Breast epithelium (tissue), 3 donors: ENCODE data around the gene MKRN1.

Experiments
- POLR2A ChIP-seq: fragments of 450-650 bp; IDR thresholded peaks from one replicate; pipeline ENCODE4 v1.6.1; 2016; ENCODE audit warnings: antibody characterized with exemption, mild to moderate bottlenecking, moderate library complexity
- POLR2AphosphoS5 ChIP-seq, 3 donors: sonication (generic); formaldehyde crosslinking; IDR thresholded peaks; one replicate each; pipeline ENCODE4 v1.6.1; 2017; ENCODE audit warnings: antibody characterized with exemption in 3 of 3
- TF ChIP-seq, protein P1 (sequence below), 3 donors: fragments of 450-650 bp; IDR thresholded peaks; one replicate each; pipeline ENCODE4 v1.5.1; 2016 to 2017; ENCODE audit warnings: antibody characterized with exemption in 3 of 3, mild to moderate bottlenecking in 3 of 3, moderate library complexity in 3 of 3

DNA sequence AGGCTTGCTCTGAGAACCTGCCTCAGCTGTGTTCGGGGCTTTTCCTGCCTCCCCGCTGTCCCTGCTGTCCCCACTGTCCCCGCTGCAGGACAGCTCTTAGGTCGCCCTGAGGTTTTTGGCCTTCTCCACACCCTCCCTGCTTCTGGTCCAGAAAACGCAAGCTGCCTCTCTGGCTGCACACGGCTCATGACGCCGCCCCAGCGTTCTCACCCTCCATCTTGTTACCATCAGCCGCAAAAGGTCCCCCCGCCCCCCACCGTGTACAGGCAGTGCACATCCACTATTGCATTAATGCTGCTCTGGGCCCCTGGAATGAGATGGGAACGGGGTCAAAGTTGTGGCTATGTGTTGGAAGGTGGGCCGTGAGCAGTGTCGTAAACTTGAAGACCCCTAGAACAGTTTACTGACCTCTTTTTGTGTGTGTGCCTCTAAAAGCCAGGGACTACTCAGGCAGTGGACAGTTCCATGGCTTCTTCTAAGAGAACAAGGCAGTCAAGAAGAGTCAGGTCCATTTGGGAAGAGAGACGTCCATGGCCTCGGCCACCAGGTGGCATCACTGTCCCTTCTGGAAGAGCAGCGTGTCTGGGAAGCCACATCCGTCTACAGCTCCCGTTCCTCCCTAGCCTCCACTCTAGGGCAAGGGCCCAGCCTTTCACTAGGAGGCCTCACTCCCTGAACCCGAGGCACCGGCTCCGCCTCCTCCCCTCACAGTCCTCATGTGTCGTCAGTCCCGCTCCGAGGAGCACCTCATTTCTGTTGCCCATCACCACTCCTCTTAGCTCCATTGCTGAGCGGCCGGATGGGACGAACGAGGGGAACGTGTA is 38.5 kb upstream of the MKRN1 start:
- TF ChIP-seq POLR2A (no peak), POLR2AphosphoS5 (IDR thresholded peaks at IDR 0.05) (peak; percentile 30 to 50 (median 50))
- TF ChIP-seq, protein P1, sequence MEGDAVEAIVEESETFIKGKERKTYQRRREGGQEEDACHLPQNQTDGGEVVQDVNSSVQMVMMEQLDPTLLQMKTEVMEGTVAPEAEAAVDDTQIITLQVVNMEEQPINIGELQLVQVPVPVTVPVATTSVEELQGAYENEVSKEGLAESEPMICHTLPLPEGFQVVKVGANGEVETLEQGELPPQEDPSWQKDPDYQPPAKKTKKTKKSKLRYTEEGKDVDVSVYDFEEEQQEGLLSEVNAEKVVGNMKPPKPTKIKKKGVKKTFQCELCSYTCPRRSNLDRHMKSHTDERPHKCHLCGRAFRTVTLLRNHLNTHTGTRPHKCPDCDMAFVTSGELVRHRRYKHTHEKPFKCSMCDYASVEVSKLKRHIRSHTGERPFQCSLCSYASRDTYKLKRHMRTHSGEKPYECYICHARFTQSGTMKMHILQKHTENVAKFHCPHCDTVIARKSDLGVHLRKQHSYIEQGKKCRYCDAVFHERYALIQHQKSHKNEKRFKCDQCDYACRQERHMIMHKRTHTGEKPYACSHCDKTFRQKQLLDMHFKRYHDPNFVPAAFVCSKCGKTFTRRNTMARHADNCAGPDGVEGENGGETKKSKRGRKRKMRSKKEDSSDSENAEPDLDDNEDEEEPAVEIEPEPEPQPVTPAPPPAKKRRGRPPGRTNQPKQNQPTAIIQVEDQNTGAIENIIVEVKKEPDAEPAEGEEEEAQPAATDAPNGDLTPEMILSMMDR (IDR thresholded peaks at IDR 0.05), result peak; percentile 64 to 90 (median 83)
